ENCODE results near the gene HELZ.
"Not testable (repeated sequence)": the region's sequence is repeated elsewhere in the genome, so short reads cannot be mapped to it uniquely, and the experiment has no call there.

DNA sequence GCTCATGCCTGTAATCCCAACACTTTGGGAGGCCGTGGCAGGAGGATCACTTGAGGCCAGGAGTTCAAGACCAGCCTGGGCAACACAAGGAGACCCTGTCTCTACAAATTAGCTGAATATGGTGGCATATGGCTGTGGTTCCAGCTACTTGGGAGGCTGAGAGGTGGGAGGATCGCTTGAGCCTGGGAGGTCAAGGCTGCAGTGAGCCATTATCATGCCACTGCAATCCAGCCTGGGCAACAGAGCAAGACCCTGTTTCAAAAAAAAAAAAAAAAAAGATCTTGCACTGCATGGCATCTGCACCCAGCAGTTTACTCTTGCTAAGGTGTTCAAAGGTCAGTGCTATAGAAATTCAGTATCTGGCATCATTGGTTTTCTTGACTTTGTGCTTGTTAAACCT lies 26.2 kb upstream of the HELZ start:
- TF ChIP-seq, protein P1, sequence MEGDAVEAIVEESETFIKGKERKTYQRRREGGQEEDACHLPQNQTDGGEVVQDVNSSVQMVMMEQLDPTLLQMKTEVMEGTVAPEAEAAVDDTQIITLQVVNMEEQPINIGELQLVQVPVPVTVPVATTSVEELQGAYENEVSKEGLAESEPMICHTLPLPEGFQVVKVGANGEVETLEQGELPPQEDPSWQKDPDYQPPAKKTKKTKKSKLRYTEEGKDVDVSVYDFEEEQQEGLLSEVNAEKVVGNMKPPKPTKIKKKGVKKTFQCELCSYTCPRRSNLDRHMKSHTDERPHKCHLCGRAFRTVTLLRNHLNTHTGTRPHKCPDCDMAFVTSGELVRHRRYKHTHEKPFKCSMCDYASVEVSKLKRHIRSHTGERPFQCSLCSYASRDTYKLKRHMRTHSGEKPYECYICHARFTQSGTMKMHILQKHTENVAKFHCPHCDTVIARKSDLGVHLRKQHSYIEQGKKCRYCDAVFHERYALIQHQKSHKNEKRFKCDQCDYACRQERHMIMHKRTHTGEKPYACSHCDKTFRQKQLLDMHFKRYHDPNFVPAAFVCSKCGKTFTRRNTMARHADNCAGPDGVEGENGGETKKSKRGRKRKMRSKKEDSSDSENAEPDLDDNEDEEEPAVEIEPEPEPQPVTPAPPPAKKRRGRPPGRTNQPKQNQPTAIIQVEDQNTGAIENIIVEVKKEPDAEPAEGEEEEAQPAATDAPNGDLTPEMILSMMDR (IDR thresholded peaks at IDR 0.05; ENCODE audit: insufficient read depth, low read depth, low read length) = not testable (repeated sequence)
- TF ChIP-seq EZH2 (IDR thresholded peaks at IDR 0.05; ENCODE audit: insufficient read depth, low read length) = not testable (repeated sequence)
